Measurements from ENCODE around the gene HELQ.

GRCh38 chr4:83371235-83371634 is 84.4 kb downstream of the HELQ start:
- no peak for TF ChIP-seq CTCF (conservative IDR thresholded peaks at IDR 0.05)
- TF ChIP-seq EZH2 (IDR thresholded peaks at IDR 0.05; ENCODE audit: low read depth), result no peak
